ENCODE measurements around the gene OTOG. TPM values are rescaled to one million over a fixed set of nuclear protein-coding genes. Genes with fewer than 3 reads are reported as not detected.

Gene OTOG
- total RNA-seq, 1 donor from 2014 or later: not detected

DNA sequence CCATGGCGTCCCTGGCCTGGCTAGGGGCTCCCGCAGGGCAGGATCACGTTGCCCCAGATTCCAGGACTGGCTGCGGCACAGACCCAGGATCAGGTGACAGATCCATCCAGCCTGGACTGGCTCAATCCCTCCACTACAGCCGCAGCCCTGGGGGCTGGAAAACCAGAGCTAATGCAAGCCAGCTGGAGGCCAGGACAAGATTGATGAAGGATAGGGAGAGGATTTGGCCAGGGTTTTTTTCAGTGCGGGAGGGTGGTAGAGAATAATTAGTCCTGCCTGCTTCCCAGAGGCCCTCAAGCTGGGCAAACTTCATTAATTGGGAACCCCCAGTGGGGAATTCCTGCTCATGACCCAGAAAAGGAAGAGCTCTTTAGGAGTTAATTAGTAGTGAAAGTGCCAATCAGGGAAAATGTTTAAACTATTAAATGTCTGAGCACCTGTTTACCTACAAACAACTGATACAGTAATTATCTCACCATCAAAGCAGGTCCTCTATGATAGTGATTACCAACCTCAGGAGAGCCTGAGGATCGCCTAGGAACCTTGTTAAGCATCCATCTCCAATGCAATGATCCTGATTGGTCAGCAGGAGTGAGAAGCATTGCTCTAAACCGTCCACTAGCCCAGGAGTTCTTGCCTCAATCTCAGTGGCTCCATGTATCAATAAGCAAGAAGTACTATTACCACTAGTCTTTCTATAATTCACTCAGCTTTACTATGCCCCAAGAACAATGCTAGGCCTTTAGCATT lies 139.3 kb downstream of the OTOG start:
- Mint-ChIP-seq H3K36me3 (ENCODE audit: unreplicated experiment) (no peaks in the 10 kb centered on the region), H3K4me3 (ENCODE audit: unreplicated experiment) (no peak overlapping the region), H3K27me3 (ENCODE audit: unreplicated experiment) (no peaks in the 10 kb centered on the region), H3K4me1 (ENCODE audit: low read depth, unreplicated experiment) (no peaks in the 10 kb centered on the region), H3K9me3 (ENCODE audit: unreplicated experiment) (peaks cover 2% of the 10 kb centered on the region), H3K27ac (ENCODE audit: unreplicated experiment) (no peak overlapping the region)
- no peak for TF ChIP-seq CTCF (IDR thresholded peaks at IDR 0.05; ENCODE audit: partially characterized antibody, unreplicated experiment)
- DNase-seq: no peak

DNA sequence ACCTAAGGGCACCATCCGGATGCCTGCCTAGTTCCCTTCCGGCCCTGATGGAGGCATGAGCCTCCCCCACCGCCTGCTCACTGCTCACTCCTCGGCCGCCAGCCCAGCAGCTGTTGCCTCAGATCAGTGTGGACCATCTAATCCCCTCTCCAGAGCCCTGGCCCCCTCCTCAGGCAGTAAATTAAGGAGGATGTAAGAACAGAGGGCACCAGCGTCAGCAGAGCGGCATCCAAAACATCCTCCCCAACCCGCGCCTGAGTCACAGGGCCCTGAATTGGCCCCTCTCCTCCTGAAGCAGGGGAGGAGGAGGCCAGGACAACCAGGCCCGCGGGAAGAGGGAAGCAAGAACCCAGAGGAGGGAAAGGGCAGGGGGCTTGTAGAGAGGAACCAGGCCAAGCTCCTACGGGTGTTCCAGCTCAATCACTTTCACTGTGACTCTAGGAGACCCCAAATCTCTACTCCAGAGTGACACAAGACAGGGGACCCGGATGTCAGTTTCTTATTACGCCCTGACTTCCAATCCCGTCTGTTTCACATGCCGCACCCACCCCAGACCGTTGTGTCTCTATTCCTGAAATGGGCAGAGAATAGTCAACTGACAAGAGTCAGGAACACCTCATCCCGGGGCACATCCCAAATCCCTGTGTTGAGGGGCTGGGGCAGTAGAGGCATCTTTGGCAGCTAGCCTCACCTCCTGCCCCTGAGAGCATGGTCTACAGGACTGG lies 141.0 kb downstream of the OTOG start:
- Mint-ChIP-seq H3K9me3 (ENCODE audit: unreplicated experiment) (peaks cover 2% of the 10 kb centered on the region), H3K27ac (ENCODE audit: unreplicated experiment) (no peak overlapping the region), H3K27me3 (ENCODE audit: unreplicated experiment) (no peaks in the 10 kb centered on the region), H3K4me1 (ENCODE audit: low read depth, unreplicated experiment) (no peaks in the 10 kb centered on the region), H3K4me3 (ENCODE audit: unreplicated experiment) (no peak overlapping the region), H3K36me3 (ENCODE audit: unreplicated experiment) (no peaks in the 10 kb centered on the region)
- no peak for TF ChIP-seq CTCF (IDR thresholded peaks at IDR 0.05; ENCODE audit: partially characterized antibody, unreplicated experiment)
- no peak for DNase-seq

DNA sequence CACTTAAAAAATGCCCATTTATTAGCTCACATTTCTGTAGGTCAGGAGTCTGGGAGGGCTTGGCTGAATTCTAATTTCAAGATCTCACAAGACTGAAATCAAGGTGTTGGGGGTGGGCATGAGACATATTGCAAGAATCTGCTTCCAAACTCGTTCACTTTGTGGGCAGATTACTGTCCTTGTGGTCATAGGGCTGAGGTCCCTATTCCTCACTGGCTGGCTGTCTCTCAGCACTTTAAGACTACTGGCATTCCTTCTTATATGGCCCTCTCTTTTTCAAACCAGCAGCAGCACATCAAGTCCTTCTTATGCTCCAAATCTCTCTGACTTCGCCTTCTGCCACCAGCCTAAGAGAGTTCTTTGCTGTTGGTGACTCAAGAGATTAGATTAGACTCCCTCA lies 144.5 kb downstream of the OTOG start:
- no peaks in the 10 kb centered on the region for H3K4me1 Mint-ChIP-seq (ENCODE audit: low read depth, unreplicated experiment)

GRCh38 chr11:17691976-17692375 lies 144.9 kb downstream of the OTOG start:
- H3K9me3 Mint-ChIP-seq (ENCODE audit: unreplicated experiment): peaks cover 2% of the 10 kb centered on the region
- no peaks in the 10 kb centered on the region for H3K4me1 Mint-ChIP-seq (ENCODE audit: low read depth, unreplicated experiment)
- H3K4me3 Mint-ChIP-seq (ENCODE audit: unreplicated experiment): no peak overlapping the region
- no peak overlapping the region for H3K27ac Mint-ChIP-seq (ENCODE audit: unreplicated experiment)
- H3K36me3 Mint-ChIP-seq (ENCODE audit: unreplicated experiment): peaks cover 14% of the 10 kb centered on the region
- H3K27me3 Mint-ChIP-seq (ENCODE audit: unreplicated experiment): peaks cover 15% of the 10 kb centered on the region
- no peak for DNase-seq
- TF ChIP-seq CTCF (IDR thresholded peaks at IDR 0.05; ENCODE audit: partially characterized antibody, unreplicated experiment): no peak

More for the DNA sequence above, 144.5 kb downstream of the OTOG start:
- peaks cover 14% of the 10 kb centered on the region for H3K36me3 Mint-ChIP-seq (ENCODE audit: unreplicated experiment)
- H3K27me3 Mint-ChIP-seq (ENCODE audit: unreplicated experiment): peaks cover 13% of the 10 kb centered on the region
- DNase-seq: no peak
- H3K4me3 Mint-ChIP-seq (ENCODE audit: unreplicated experiment): no peak overlapping the region
- peaks cover 2% of the 10 kb centered on the region for H3K9me3 Mint-ChIP-seq (ENCODE audit: unreplicated experiment)
- no peak overlapping the region for H3K27ac Mint-ChIP-seq (ENCODE audit: unreplicated experiment)
- no peak for TF ChIP-seq CTCF (IDR thresholded peaks at IDR 0.05; ENCODE audit: partially characterized antibody, unreplicated experiment)

DNA sequence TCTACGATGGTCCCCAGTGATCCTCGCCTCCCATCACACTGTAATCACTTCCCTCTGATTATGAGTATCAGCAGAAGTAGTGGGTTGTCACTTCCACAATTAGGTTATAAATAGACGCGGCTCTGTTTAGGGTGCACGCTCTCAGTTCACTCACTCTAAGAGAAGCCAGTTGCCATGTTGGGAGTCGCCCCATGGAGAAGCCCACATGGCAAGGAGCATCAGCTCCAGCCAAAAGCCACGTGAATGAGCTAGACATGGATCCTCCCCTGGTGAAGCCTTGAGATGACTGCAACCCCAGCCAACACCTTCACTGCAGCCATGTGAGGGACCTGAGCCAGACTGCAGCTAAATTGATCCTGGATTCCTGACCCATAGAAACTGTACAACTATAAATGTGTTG lies 145.9 kb downstream of the OTOG start:
- TF ChIP-seq CTCF (IDR thresholded peaks at IDR 0.05; ENCODE audit: partially characterized antibody, unreplicated experiment): no peak
- H3K36me3 Mint-ChIP-seq (ENCODE audit: unreplicated experiment): peaks cover 19% of the 10 kb centered on the region
- no peak overlapping the region for H3K27ac Mint-ChIP-seq (ENCODE audit: unreplicated experiment)
- peaks cover 21% of the 10 kb centered on the region for H3K27me3 Mint-ChIP-seq (ENCODE audit: unreplicated experiment)
- H3K9me3 Mint-ChIP-seq (ENCODE audit: unreplicated experiment): peaks cover 2% of the 10 kb centered on the region
- H3K4me1 Mint-ChIP-seq (ENCODE audit: low read depth, unreplicated experiment): no peaks in the 10 kb centered on the region
- no peak for DNase-seq
- no peak overlapping the region for H3K4me3 Mint-ChIP-seq (ENCODE audit: unreplicated experiment)

Measured in glutamatergic neuron (in vitro differentiated cells).